DMS79 (cell line): ENCODE data around the gene MPPE1.
"Not testable (repeated sequence)": the region's sequence is repeated elsewhere in the genome, so short reads cannot be mapped to it uniquely, and the experiment has no call there.

ENCODE experiments used
- DNase-seq: peaks from one replicate; lab custom pipeline; 2025; lab: John Stamatoyannopoulos, UW

The MPPE1 gene

GRCh38 chr18:11925800-11926481 is 17.8 kb upstream of the MPPE1 start:
- no peak for DNase-seq

- no peak for DNase-seq
These were observed 15.3 kb upstream of the MPPE1 start for GRCh38 chr18:11923450-11923849.

- DNase-seq: not testable (repeated sequence)
These were observed 11.4 kb upstream of the MPPE1 start for GRCh38 chr18:11919522-11919921.

- not testable (repeated sequence) for DNase-seq
These were observed 8.8 kb upstream of the MPPE1 start for GRCh38 chr18:11916880-11917279.

- no peak for DNase-seq
These were observed 1.5 kb upstream of the MPPE1 start for GRCh38 chr18:11909591-11910026.

- DNase-seq: no peak
These were observed 941 bp upstream of the MPPE1 start for GRCh38 chr18:11909061-11909455.

GRCh38 chr18:11906926-11907874 is 917 bp downstream of the MPPE1 start:
- DNase-seq: no peak

GRCh38 chr18:11906176-11906575 is 1.9 kb downstream of the MPPE1 start:
- no peak for DNase-seq

- no peak for DNase-seq
These were observed 2.5 kb downstream of the MPPE1 start for GRCh38 chr18:11905613-11906012.

GRCh38 chr18:11902522-11903292 is 5.4 kb downstream of the MPPE1 start:
- no peak for DNase-seq

- no peak for DNase-seq
These were observed 6.2 kb downstream of the MPPE1 start for GRCh38 chr18:11901826-11902438.

- no peak for DNase-seq
These were observed 9.1 kb downstream of the MPPE1 start for GRCh38 chr18:11899063-11899462.

GRCh38 chr18:11897781-11898180 is 10.3 kb downstream of the MPPE1 start:
- no peak for DNase-seq

GRCh38 chr18:11892438-11892837 is 15.7 kb downstream of the MPPE1 start:
- not testable (repeated sequence) for DNase-seq

- DNase-seq: no peak
These were observed 16.4 kb downstream of the MPPE1 start for GRCh38 chr18:11891737-11892136.

- DNase-seq: no peak
These were observed 18.8 kb downstream of the MPPE1 start for GRCh38 chr18:11889284-11889683.

GRCh38 chr18:11888726-11889125 is 19.4 kb downstream of the MPPE1 start:
- DNase-seq: no peak

GRCh38 chr18:11887328-11888128 is 20.6 kb downstream of the MPPE1 start:
- no peak for DNase-seq

GRCh38 chr18:11886577-11887110 is 21.5 kb downstream of the MPPE1 start:
- DNase-seq: no peak

GRCh38 chr18:11885278-11885947 is 22.7 kb downstream of the MPPE1 start:
- DNase-seq: no peak
